ENCODE measurements around the gene ZNF281.
A peak's percentile ranks its signal among the peaks of the same experiment; 100 is the strongest.

The ZNF281 gene

GRCh38 chr1:200436436-200436835, 26.6 kb upstream of the ZNF281 start:
- in situ Hi-C loops (cut with HindIII; ENCODE audit: low pct_ligation_motif_present, low sequenced_read_pairs), result no loop called here
- Histone ChIP-seq H3K36me3 (replicated peaks) (no peaks in the 10 kb centered on the region), H3K4me3 (ENCODE audit: low read depth, low read length) (no peak overlapping the region), H3K27ac (no peak overlapping the region), H3K27me3 (replicated peaks) (no peaks in the 10 kb centered on the region)
- no peak for TF ChIP-seq CTCF (IDR thresholded peaks at IDR 0.05; ENCODE audit: low read depth, low read length, missing control alignments)
- DNase-seq, result no peak

- Histone ChIP-seq H3K27ac (no peak overlapping the region), H3K27me3 (replicated peaks) (no peaks in the 10 kb centered on the region), H3K36me3 (replicated peaks) (no peaks in the 10 kb centered on the region), H3K4me3 (ENCODE audit: low read depth, low read length) (no peak overlapping the region)
- TF ChIP-seq CTCF (IDR thresholded peaks at IDR 0.05; ENCODE audit: low read depth, low read length, missing control alignments), result no peak
- no peak for DNase-seq
- in situ Hi-C loops (cut with HindIII; ENCODE audit: low pct_ligation_motif_present, low sequenced_read_pairs), result no loop called here
Observed at GRCh38 chr1:200435200-200435780, 25.5 kb upstream of the ZNF281 start.

GRCh38 chr1:200433586-200433985, 23.8 kb upstream of the ZNF281 start:
- DNase-seq, result no peak
- no peak for TF ChIP-seq CTCF (IDR thresholded peaks at IDR 0.05; ENCODE audit: low read depth, low read length, missing control alignments)
- no peaks in the 10 kb centered on the region for H3K36me3 ChIP-seq (replicated peaks)
- H3K27me3 ChIP-seq (replicated peaks), result no peaks in the 10 kb centered on the region
- in situ Hi-C loops (cut with HindIII; ENCODE audit: low pct_ligation_motif_present, low sequenced_read_pairs), result no loop called here
- H3K27ac ChIP-seq, result no peak overlapping the region
- H3K4me3 ChIP-seq (ENCODE audit: low read depth, low read length), result no peak overlapping the region

GRCh38 chr1:200432586-200432985, 22.8 kb upstream of the ZNF281 start:
- Histone ChIP-seq H3K27ac (no peak overlapping the region), H3K27me3 (replicated peaks) (no peaks in the 10 kb centered on the region)
- TF ChIP-seq CTCF (IDR thresholded peaks at IDR 0.05; ENCODE audit: low read depth, low read length, missing control alignments), result no peak

DNA sequence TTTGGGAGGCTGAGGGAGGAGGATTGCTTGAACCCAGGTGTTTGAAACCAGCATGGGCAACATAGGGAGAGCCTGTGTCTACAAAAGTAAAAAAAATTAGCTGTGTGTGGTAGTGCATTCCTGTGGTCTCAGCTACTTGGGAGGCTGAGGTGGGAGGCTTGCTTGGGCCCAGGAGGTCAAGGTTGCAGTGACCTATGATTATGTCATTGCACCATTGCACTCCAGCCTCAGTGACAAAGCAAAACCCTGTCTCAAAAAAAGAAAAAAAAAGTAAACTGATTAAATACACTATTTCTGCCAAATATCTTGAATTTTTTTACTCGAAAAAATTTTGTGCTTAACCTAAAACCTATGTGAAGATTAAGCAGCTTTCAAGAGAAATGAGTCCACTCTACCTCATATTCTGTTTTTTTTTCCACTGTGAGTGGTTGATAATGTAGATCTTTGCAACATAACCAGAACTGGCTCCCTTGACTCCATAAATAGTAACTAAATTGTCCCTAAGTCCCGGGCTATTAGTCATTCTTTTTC, 19.4 kb upstream of the ZNF281 start:
- in situ Hi-C loops (cut with HindIII; ENCODE audit: low pct_ligation_motif_present, low sequenced_read_pairs), result no loop called here
- H3K36me3 ChIP-seq (replicated peaks), result no peaks in the 10 kb centered on the region
- peak overlapping the region; percentile 63 for H3K27ac ChIP-seq
- H3K4me3 ChIP-seq (ENCODE audit: low read depth, low read length), result no peak overlapping the region
- peak; percentile 60 for DNase-seq
- H3K27me3 ChIP-seq (replicated peaks), result no peaks in the 10 kb centered on the region
- TF ChIP-seq CTCF (IDR thresholded peaks at IDR 0.05; ENCODE audit: low read depth, low read length, missing control alignments), result no peak

More at GRCh38 chr1:200432586-200432985, 22.8 kb upstream of the ZNF281 start:
- in situ Hi-C loops (cut with HindIII; ENCODE audit: low pct_ligation_motif_present, low sequenced_read_pairs), result no loop called here
- no peak overlapping the region for H3K4me3 ChIP-seq (ENCODE audit: low read depth, low read length)
- no peak for DNase-seq
- H3K36me3 ChIP-seq (replicated peaks), result no peaks in the 10 kb centered on the region

All from brain microvascular endothelial cell (primary cell).